ENCODE results near the gene GXYLT2.

The GXYLT2 gene

GRCh38 chr3:72896996-72897757 lies 9.3 kb downstream of the GXYLT2 start:
- H3K36me3 ChIP-seq (ENCODE audit: control insufficient read depth, insufficient read depth, low read length), result no peaks in the 10 kb centered on the region

GRCh38 chr3:72897758-72898007 lies 9.8 kb downstream of the GXYLT2 start:
- Histone ChIP-seq H3K9ac (ENCODE audit: low read length) (no peak overlapping the region), H3K27me3 (ENCODE audit: control insufficient read depth, insufficient read depth, low read length) (no peaks in the 10 kb centered on the region), H3K9me3 (ENCODE audit: control insufficient read depth, low read length) (no peaks in the 10 kb centered on the region), H3K36me3 (ENCODE audit: control insufficient read depth, insufficient read depth, low read length) (no peaks in the 10 kb centered on the region), H3K4me1 (ENCODE audit: control insufficient read depth, insufficient read depth, low read length) (no peaks in the 10 kb centered on the region), H3K4me3 (ENCODE audit: low read length) (no peak overlapping the region)

More at GRCh38 chr3:72896996-72897757, 9.3 kb downstream of the GXYLT2 start:
- Histone ChIP-seq H3K27me3 (ENCODE audit: control insufficient read depth, insufficient read depth, low read length) (no peaks in the 10 kb centered on the region), H3K9ac (ENCODE audit: low read length) (no peak overlapping the region), H3K4me3 (ENCODE audit: low read length) (no peak overlapping the region), H3K4me1 (ENCODE audit: control insufficient read depth, insufficient read depth, low read length) (no peaks in the 10 kb centered on the region), H3K9me3 (ENCODE audit: control insufficient read depth, low read length) (no peaks in the 10 kb centered on the region)

- Histone ChIP-seq H3K4me1 (ENCODE audit: control insufficient read depth, insufficient read depth, low read length) (no peaks in the 10 kb centered on the region), H3K27me3 (ENCODE audit: control insufficient read depth, insufficient read depth, low read length) (no peaks in the 10 kb centered on the region), H3K9ac (ENCODE audit: low read length) (no peak overlapping the region), H3K9me3 (ENCODE audit: control insufficient read depth, low read length) (no peaks in the 10 kb centered on the region), H3K36me3 (ENCODE audit: control insufficient read depth, insufficient read depth, low read length) (no peaks in the 10 kb centered on the region), H3K4me3 (ENCODE audit: low read length) (no peak overlapping the region)
Observed at GRCh38 chr3:72899349-72899765, 11.5 kb downstream of the GXYLT2 start.

GRCh38 chr3:72900048-72900447 lies 12.2 kb downstream of the GXYLT2 start:
- H3K27me3 ChIP-seq (ENCODE audit: control insufficient read depth, insufficient read depth, low read length), result no peaks in the 10 kb centered on the region
- H3K4me1 ChIP-seq (ENCODE audit: control insufficient read depth, insufficient read depth, low read length), result no peaks in the 10 kb centered on the region
- H3K9ac ChIP-seq (ENCODE audit: low read length), result no peak overlapping the region
- no peaks in the 10 kb centered on the region for H3K36me3 ChIP-seq (ENCODE audit: control insufficient read depth, insufficient read depth, low read length)
- H3K4me3 ChIP-seq (ENCODE audit: low read length), result no peak overlapping the region
- no peaks in the 10 kb centered on the region for H3K9me3 ChIP-seq (ENCODE audit: control insufficient read depth, low read length)

DNA sequence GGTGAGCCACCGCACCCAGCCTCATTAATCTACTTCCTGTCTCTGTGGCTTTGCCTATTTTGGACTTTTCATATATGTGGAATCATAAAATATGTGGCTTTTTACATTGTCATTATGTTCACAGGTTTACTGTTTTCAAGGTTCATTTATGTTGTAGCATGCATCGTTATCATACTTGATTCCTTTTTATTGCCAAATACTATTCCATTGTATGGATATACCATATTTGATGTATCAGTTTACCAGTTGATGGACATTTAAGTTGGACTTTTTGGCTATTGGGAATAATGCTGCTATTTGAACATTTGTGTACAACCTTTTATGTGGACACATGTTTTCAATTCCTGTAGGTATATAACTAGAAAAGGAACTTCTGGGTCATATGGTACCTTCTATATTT lies 14.0 kb downstream of the GXYLT2 start:
- H3K27me3 ChIP-seq (ENCODE audit: control insufficient read depth, insufficient read depth, low read length), result no peaks in the 10 kb centered on the region
- H3K36me3 ChIP-seq (ENCODE audit: control insufficient read depth, insufficient read depth, low read length), result no peaks in the 10 kb centered on the region
- H3K9ac ChIP-seq (ENCODE audit: low read length), result no peak overlapping the region
- no peak overlapping the region for H3K4me3 ChIP-seq (ENCODE audit: low read length)
- no peaks in the 10 kb centered on the region for H3K9me3 ChIP-seq (ENCODE audit: control insufficient read depth, low read length)
- H3K4me1 ChIP-seq (ENCODE audit: control insufficient read depth, insufficient read depth, low read length), result peaks cover 1% of the 10 kb centered on the region

DNA sequence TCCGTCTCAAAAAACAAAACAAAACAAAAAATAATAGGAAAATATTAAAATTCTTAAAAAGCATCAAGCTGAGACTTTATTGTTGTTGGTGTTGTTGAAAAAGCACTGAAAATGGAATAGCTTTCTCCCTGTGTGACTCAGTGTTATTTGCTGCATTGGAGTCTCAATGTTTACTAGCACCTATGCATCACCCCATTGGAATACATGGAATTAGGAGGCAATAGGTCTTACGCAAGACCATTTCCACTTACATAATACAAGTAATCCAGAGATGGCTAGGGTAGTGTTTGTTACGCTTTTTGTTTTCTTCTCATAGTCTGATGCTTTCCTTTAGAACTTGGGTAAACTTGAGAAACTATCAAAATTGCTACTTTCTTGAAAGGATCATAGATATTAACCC lies 15.2 kb downstream of the GXYLT2 start:
- no peaks in the 10 kb centered on the region for H3K9me3 ChIP-seq (ENCODE audit: control insufficient read depth, low read length)

DNA sequence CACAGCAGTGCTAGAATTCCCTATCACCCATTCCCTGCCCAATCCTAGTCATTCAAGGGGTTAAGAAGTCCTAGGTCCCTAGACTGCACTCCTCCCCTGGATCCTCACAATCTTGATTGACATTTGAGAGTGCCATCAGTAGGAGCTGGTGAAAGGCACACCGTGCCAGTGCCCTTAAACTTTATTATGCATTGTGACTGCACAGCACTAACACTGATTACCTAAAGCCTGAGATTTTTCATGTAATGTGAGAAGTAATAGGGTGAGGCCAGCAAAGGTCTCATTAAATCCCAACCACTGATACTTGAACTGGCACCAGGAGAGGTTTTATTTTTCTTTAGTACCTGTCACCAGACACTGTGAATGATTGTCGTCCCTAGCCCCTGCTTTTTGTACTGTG lies 16.3 kb downstream of the GXYLT2 start:
- H3K36me3 ChIP-seq (ENCODE audit: control insufficient read depth, insufficient read depth, low read length), result no peaks in the 10 kb centered on the region
- H3K4me3 ChIP-seq (ENCODE audit: low read length), result no peak overlapping the region
- no peaks in the 10 kb centered on the region for H3K9me3 ChIP-seq (ENCODE audit: control insufficient read depth, low read length)
- no peak overlapping the region for H3K9ac ChIP-seq (ENCODE audit: low read length)
- peaks cover 13% of the 10 kb centered on the region for H3K4me1 ChIP-seq (ENCODE audit: control insufficient read depth, insufficient read depth, low read length)
- no peaks in the 10 kb centered on the region for H3K27me3 ChIP-seq (ENCODE audit: control insufficient read depth, insufficient read depth, low read length)

More for the DNA sequence above, 15.2 kb downstream of the GXYLT2 start:
- H3K27me3 ChIP-seq (ENCODE audit: control insufficient read depth, insufficient read depth, low read length), result no peaks in the 10 kb centered on the region
- no peak overlapping the region for H3K9ac ChIP-seq (ENCODE audit: low read length)
- H3K36me3 ChIP-seq (ENCODE audit: control insufficient read depth, insufficient read depth, low read length), result no peaks in the 10 kb centered on the region
- H3K4me1 ChIP-seq (ENCODE audit: control insufficient read depth, insufficient read depth, low read length), result peaks cover 13% of the 10 kb centered on the region
- H3K4me3 ChIP-seq (ENCODE audit: low read length), result no peak overlapping the region

- no peaks in the 10 kb centered on the region for H3K27me3 ChIP-seq (ENCODE audit: control insufficient read depth, insufficient read depth, low read length)
- H3K36me3 ChIP-seq (ENCODE audit: control insufficient read depth, insufficient read depth, low read length), result no peaks in the 10 kb centered on the region
- no peak overlapping the region for H3K4me3 ChIP-seq (ENCODE audit: low read length)
- H3K9me3 ChIP-seq (ENCODE audit: control insufficient read depth, low read length), result no peaks in the 10 kb centered on the region
- H3K9ac ChIP-seq (ENCODE audit: low read length), result no peak overlapping the region
- H3K4me1 ChIP-seq (ENCODE audit: control insufficient read depth, insufficient read depth, low read length), result peaks cover 13% of the 10 kb centered on the region
Observed at GRCh38 chr3:72906154-72906553, 18.3 kb downstream of the GXYLT2 start.

GRCh38 chr3:72907131-72907711 lies 19.4 kb downstream of the GXYLT2 start:
- no peaks in the 10 kb centered on the region for H3K36me3 ChIP-seq (ENCODE audit: control insufficient read depth, insufficient read depth, low read length)
- peaks cover 13% of the 10 kb centered on the region for H3K4me1 ChIP-seq (ENCODE audit: control insufficient read depth, insufficient read depth, low read length)
- H3K9ac ChIP-seq (ENCODE audit: low read length), result no peak overlapping the region
- no peaks in the 10 kb centered on the region for H3K27me3 ChIP-seq (ENCODE audit: control insufficient read depth, insufficient read depth, low read length)
- no peaks in the 10 kb centered on the region for H3K9me3 ChIP-seq (ENCODE audit: control insufficient read depth, low read length)
- H3K4me3 ChIP-seq (ENCODE audit: low read length), result no peak overlapping the region

DNA sequence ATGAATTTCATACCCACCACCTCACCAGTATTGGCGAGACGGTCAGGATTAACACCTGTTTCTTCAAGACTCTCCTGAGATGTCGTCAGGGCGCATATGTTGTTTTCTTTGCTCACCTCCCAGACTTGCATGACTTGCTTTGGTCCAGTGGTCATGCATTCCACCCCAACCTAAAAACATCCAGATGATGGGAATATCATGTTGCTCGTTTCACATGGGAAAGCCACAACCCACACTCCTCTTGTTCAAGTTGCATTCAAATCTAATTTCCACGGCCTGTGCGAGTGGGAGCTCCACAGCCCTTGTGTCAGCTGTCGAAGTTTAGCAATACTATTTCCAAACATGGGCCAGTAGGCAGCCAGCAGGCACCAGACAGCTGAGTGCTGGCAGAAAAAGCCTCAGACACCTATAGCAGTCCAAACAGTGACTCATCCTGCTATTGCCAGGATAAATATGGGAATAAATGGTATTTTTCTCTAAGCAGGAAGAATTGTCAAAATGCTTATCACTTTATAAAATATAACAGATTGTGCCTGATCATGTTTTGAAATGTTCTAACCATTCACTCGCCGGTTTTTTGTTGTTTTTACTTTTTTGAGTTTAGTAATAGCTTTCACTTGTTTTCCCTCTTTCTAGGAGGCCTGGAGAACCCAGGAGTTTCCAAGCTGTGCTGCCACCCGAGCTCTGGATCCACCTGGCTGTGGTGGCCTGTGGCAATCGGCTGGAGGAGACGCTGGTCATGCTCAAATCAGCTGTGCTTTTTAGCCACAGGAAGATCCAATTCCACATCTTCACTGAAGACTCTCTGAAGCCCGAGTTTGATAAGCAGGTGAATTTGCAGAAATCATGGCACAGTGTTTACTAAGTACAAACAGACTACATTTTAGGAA lies 20.1 kb downstream of the GXYLT2 start:
- Histone ChIP-seq H3K4me1 (ENCODE audit: control insufficient read depth, insufficient read depth, low read length) (peaks cover 13% of the 10 kb centered on the region), H3K9me3 (ENCODE audit: control insufficient read depth, low read length) (no peaks in the 10 kb centered on the region), H3K27me3 (ENCODE audit: control insufficient read depth, insufficient read depth, low read length) (no peaks in the 10 kb centered on the region), H3K9ac (ENCODE audit: low read length) (no peak overlapping the region), H3K4me3 (ENCODE audit: low read length) (no peak overlapping the region), H3K36me3 (ENCODE audit: control insufficient read depth, insufficient read depth, low read length) (no peaks in the 10 kb centered on the region)

GRCh38 chr3:72909591-72909990 lies 21.7 kb downstream of the GXYLT2 start:
- no peaks in the 10 kb centered on the region for H3K9me3 ChIP-seq (ENCODE audit: control insufficient read depth, low read length)
- no peak overlapping the region for H3K9ac ChIP-seq (ENCODE audit: low read length)
- no peaks in the 10 kb centered on the region for H3K27me3 ChIP-seq (ENCODE audit: control insufficient read depth, insufficient read depth, low read length)
- peaks cover 13% of the 10 kb centered on the region for H3K4me1 ChIP-seq (ENCODE audit: control insufficient read depth, insufficient read depth, low read length)
- no peak overlapping the region for H3K4me3 ChIP-seq (ENCODE audit: low read length)
- no peaks in the 10 kb centered on the region for H3K36me3 ChIP-seq (ENCODE audit: control insufficient read depth, insufficient read depth, low read length)

GRCh38 chr3:72912532-72912931 lies 24.7 kb downstream of the GXYLT2 start:
- Histone ChIP-seq H3K9me3 (ENCODE audit: control insufficient read depth, low read length) (no peaks in the 10 kb centered on the region), H3K4me1 (ENCODE audit: control insufficient read depth, insufficient read depth, low read length) (peaks cover 5% of the 10 kb centered on the region), H3K9ac (ENCODE audit: low read length) (no peak overlapping the region), H3K27me3 (ENCODE audit: control insufficient read depth, insufficient read depth, low read length) (no peaks in the 10 kb centered on the region), H3K4me3 (ENCODE audit: low read length) (no peak overlapping the region), H3K36me3 (ENCODE audit: control insufficient read depth, insufficient read depth, low read length) (no peaks in the 10 kb centered on the region)

All from mucosa of stomach (tissue), 1 donor.